ENCODE measurements around the gene SUN2.

- TF ChIP-seq EZH2 (IDR thresholded peaks at IDR 0.05; ENCODE audit: borderline replicate concordance, low read depth, low read length, poor library complexity, severe bottlenecking) (no peak), CTCF (conservative IDR thresholded peaks at IDR 0.05; ENCODE audit: low read depth, low read length) (no peak)
These were observed 21.2 kb downstream of the SUN2 start for GRCh38 chr22:38734421-38735100.
